ENCODE measurements around the gene SOX5. TPM values are rescaled to one million over a fixed set of nuclear protein-coding genes. Genes with fewer than 3 reads are reported as not detected.

SOX5 gene
- total and polyA plus RNA-seq, 2 donors (not counting 1 experiment from before 2014, with no cell fraction given) = 3.9 to 17.2 TPM

DNA sequence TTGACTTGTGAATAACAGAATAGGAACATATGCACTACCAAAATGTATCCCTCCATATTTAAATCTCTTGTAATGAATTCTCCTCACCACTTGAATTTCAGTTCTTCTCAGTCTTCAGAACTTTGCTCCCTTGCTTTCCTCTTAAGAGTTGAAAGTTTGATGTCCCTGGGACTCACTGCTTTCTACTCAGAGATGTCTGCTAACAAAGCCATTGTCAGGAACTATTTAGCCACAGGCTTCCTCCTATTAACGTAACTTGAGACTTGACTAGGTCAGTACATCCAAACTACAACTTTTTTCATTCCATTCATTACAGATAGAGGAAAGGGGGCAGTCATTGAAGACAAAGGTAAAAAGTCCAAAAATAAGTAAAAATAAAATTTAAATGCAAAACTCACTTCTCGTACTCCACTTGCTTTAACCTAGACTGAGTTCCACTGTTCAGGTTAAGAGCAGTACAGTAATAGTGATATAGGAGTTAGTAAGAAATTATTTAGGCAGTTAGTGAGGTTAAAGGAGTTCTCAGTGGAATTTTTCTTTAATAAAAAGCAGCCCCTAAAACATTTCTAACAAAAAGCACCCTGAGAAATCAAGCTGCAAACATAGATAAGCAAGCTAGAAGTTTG, 364.2 kb downstream of the SOX5 start:
- WGBS (ENCODE audit: insufficient coverage) = no CpG with 5 or more reads among the region's 2 CpGs
- H3K27me3 Mint-ChIP-seq = no peaks in the 10 kb centered on the region

DNA sequence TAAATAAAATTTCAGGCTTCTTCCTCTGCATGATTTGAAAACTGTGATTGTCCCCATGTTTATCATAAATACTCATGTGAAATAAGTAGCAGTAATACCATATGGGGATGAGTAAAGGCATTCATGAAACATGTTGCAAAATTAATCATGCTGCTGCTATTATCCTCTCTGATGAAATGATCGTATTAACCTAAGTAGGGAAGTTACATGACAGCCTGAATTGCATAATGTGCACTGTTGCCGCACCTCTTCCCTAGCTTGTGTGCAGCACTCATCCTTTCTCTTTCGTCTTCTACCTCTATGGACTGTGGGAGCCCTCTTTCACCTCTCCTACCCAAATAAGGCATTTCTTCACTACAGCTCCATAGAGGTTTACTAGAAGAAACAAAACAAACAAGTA, 367.6 kb downstream of the SOX5 start:
- H3K4me2 ChIP-seq (replicated peaks; ENCODE audit: low read depth, low read length, poor library complexity, severe bottlenecking) = no peak overlapping the region
- Mint-ChIP-seq H3K4me3 (no peak overlapping the region), H3K27me3 (no peaks in the 10 kb centered on the region), H3K4me1 (no peaks in the 10 kb centered on the region), H3K27ac (no peak overlapping the region), H3K9me3 (ENCODE audit: insufficient read depth) (no peaks in the 10 kb centered on the region)
- H3K4me1 ChIP-seq (ENCODE audit: control insufficient read depth in 2 of 2, insufficient read depth in 2 of 2, low read length in 2 of 2) = no peaks in the 10 kb centered on the region
- no peak for TF ChIP-seq EZH2 (IDR thresholded peaks at IDR 0.05; ENCODE audit: borderline replicate concordance, insufficient read depth, low read depth, low read length, poor library complexity, severe bottlenecking)
- TF ChIP-seq, protein P1, sequence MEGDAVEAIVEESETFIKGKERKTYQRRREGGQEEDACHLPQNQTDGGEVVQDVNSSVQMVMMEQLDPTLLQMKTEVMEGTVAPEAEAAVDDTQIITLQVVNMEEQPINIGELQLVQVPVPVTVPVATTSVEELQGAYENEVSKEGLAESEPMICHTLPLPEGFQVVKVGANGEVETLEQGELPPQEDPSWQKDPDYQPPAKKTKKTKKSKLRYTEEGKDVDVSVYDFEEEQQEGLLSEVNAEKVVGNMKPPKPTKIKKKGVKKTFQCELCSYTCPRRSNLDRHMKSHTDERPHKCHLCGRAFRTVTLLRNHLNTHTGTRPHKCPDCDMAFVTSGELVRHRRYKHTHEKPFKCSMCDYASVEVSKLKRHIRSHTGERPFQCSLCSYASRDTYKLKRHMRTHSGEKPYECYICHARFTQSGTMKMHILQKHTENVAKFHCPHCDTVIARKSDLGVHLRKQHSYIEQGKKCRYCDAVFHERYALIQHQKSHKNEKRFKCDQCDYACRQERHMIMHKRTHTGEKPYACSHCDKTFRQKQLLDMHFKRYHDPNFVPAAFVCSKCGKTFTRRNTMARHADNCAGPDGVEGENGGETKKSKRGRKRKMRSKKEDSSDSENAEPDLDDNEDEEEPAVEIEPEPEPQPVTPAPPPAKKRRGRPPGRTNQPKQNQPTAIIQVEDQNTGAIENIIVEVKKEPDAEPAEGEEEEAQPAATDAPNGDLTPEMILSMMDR (IDR thresholded peaks at IDR 0.05) = no peak
- H3K79me2 ChIP-seq (ENCODE audit: control insufficient read depth, insufficient read depth, low read length) = no peaks in the 10 kb centered on the region
- no peak overlapping the region for H2AFZ ChIP-seq (ENCODE audit: insufficient read depth, low read depth, low read length, poor library complexity, severe bottlenecking)
- ChIA-PET POLR2A (no interaction called here), CTCF (interaction anchor here (0.6 kb wide), 1 partner anchor 197 kb away, joined by 4 read pairs; no protein-coding TSS in a partner anchor)
- H3K4me3 ChIP-seq (ENCODE audit: control extremely low read depth in 1 of 5, extremely low read depth in 1 of 5, insufficient read depth in 1 of 5, low read depth in 2 of 5, low read length in 4 of 5) = no peak overlapping the region
- no peak overlapping the region for H3K9ac ChIP-seq (ENCODE audit: low read length)
- intact Hi-C loops (cut with micrococcal nuclease) = no loop called here
- WGBS (ENCODE audit: insufficient coverage) = 96% methylated on average over 3 of the region's 3 CpGs
- DNase-seq (no peak), ATAC-seq (ENCODE audit: low read depth) (no peak)
- H3K36me3 ChIP-seq (replicated peaks in 1 of 2; ENCODE audit: control extremely low read depth in 1 of 2, control insufficient read depth in 1 of 2, extremely low read depth in 1 of 2, insufficient read depth in 2 of 2, low read length in 1 of 2) = no peaks in the 10 kb centered on the region
- no peaks in the 10 kb centered on the region for H4K20me1 ChIP-seq (ENCODE audit: control insufficient read depth, insufficient read depth, low read length, poor library complexity, severe bottlenecking)
- no peaks in the 10 kb centered on the region for H3K9me3 ChIP-seq (ENCODE audit: control extremely low read depth in 1 of 3, control insufficient read depth in 2 of 3, insufficient read depth in 1 of 3, low read length in 2 of 3)
- no peaks in the 10 kb centered on the region for H3K27me3 ChIP-seq (replicated peaks in 1 of 4; ENCODE audit: control extremely low read depth in 1 of 4, control insufficient read depth in 3 of 4, insufficient read depth in 4 of 4, low read length in 3 of 4)
- H3K27ac ChIP-seq (ENCODE audit: low read length in 2 of 2) = no peak overlapping the region

More for the DNA sequence above, 364.2 kb downstream of the SOX5 start:
- no peak for ATAC-seq (ENCODE audit: low read depth)
- H4K20me1 ChIP-seq (ENCODE audit: control insufficient read depth, insufficient read depth, low read length, poor library complexity, severe bottlenecking) = no peaks in the 10 kb centered on the region
- H3K4me1 ChIP-seq (ENCODE audit: control insufficient read depth in 2 of 2, insufficient read depth in 2 of 2, low read length in 2 of 2) = no peaks in the 10 kb centered on the region
- Mint-ChIP-seq H3K9me3 (ENCODE audit: insufficient read depth) (no peaks in the 10 kb centered on the region), H3K27ac (no peak overlapping the region), H3K4me1 (no peaks in the 10 kb centered on the region), H3K4me3 (no peak overlapping the region)
- intact Hi-C loops (cut with micrococcal nuclease) = no loop called here
- no peaks in the 10 kb centered on the region for H3K79me2 ChIP-seq (ENCODE audit: control insufficient read depth, insufficient read depth, low read length)
- DNase-seq = no peak
- no peak for TF ChIP-seq EZH2 (IDR thresholded peaks at IDR 0.05; ENCODE audit: borderline replicate concordance, insufficient read depth, low read depth, low read length, poor library complexity, severe bottlenecking)
- TF ChIP-seq, protein P1 (IDR thresholded peaks at IDR 0.05) = no peak
- ChIA-PET CTCF (no interaction called here), POLR2A (no interaction called here)
- H2AFZ ChIP-seq (ENCODE audit: insufficient read depth, low read depth, low read length, poor library complexity, severe bottlenecking) = no peak overlapping the region
- no peak overlapping the region for H3K27ac ChIP-seq (ENCODE audit: low read length in 2 of 2)
- no peaks in the 10 kb centered on the region for H3K27me3 ChIP-seq (replicated peaks in 1 of 4; ENCODE audit: control extremely low read depth in 1 of 4, control insufficient read depth in 3 of 4, insufficient read depth in 4 of 4, low read length in 3 of 4)
- no peaks in the 10 kb centered on the region for H3K9me3 ChIP-seq (ENCODE audit: control extremely low read depth in 1 of 3, control insufficient read depth in 2 of 3, insufficient read depth in 1 of 3, low read length in 2 of 3)
- no peak overlapping the region for H3K4me2 ChIP-seq (replicated peaks; ENCODE audit: low read depth, low read length, poor library complexity, severe bottlenecking)
- no peak overlapping the region for H3K9ac ChIP-seq (ENCODE audit: low read length)
- H3K36me3 ChIP-seq (replicated peaks in 1 of 2; ENCODE audit: control extremely low read depth in 1 of 2, control insufficient read depth in 1 of 2, extremely low read depth in 1 of 2, insufficient read depth in 2 of 2, low read length in 1 of 2) = no peaks in the 10 kb centered on the region
- H3K4me3 ChIP-seq (ENCODE audit: control extremely low read depth in 1 of 5, extremely low read depth in 1 of 5, insufficient read depth in 1 of 5, low read depth in 2 of 5, low read length in 4 of 5) = no peak overlapping the region

Data from B cell (primary cell).